Measurements from ENCODE around the gene IQSEC1.

GRCh38 chr3:13111873-13112520 lies 38.8 kb upstream of the IQSEC1 start:
- TF ChIP-seq CTCF (IDR thresholded peaks at IDR 0.05) = no peak
- TF ChIP-seq POLR2A (IDR thresholded peaks at IDR 0.05) = no peak

Measured in prostate gland (tissue), 2 donors.